ENCODE data around the gene PTPRG.

- TF ChIP-seq EZH2 (IDR thresholded peaks at IDR 0.05) (no peak), EZH2phosphoT487 (IDR thresholded peaks at IDR 0.05; ENCODE audit: borderline replicate concordance) (no peak), TCF7L2 (IDR thresholded peaks at IDR 0.05; ENCODE audit: borderline replicate concordance, extremely low read depth, insufficient read depth, insufficient read length) (no peak), FOSL1 (IDR thresholded peaks at IDR 0.05; ENCODE audit: low read depth) (no peak), SP1 (IDR thresholded peaks at IDR 0.05; ENCODE audit: low read depth) (no peak), POLR2A (IDR thresholded peaks at IDR 0.05; ENCODE audit: borderline replicate concordance, extremely low read depth, insufficient read depth, insufficient read length) (no peak), REST (IDR thresholded peaks at IDR 0.05; ENCODE audit: low read depth) (no peak)
Measured at GRCh38 chr3:61810953-61811497, 249.7 kb downstream of the PTPRG start.
